HEK293T (cell line): Measurements from ENCODE around the gene SHD.

Experiments used
- BHLHE40 ChIP-seq: fragments of 450-650 bp; IDR thresholded peaks from 2 replicates; pipeline ENCODE4 v1.6.1; 2016; ENCODE audit warnings: mild to moderate bottlenecking, moderate library complexity, borderline replicate concordance
- FOXA1 ChIP-seq: fragments of 450-650 bp; IDR thresholded peaks from 2 replicates; pipeline ENCODE4 v1.6.1; 2016; ENCODE audit warnings: mild to moderate bottlenecking
- FOXM1 ChIP-seq: fragments of 450-650 bp; IDR thresholded peaks from 2 replicates; pipeline ENCODE4 v1.6.1; 2017; ENCODE audit warnings: mild to moderate bottlenecking, borderline replicate concordance
- HDGF ChIP-seq: fragments of 450-650 bp; IDR thresholded peaks from 2 replicates; pipeline ENCODE4 v1.6.1; 2017; ENCODE audit warnings: antibody characterized with exemption, borderline replicate concordance
- PKNOX1 ChIP-seq: fragments of 450-650 bp; IDR thresholded peaks from 2 replicates; pipeline ENCODE4 v1.6.1; 2016
- SP1 ChIP-seq: fragments of 450-650 bp; IDR thresholded peaks from 2 replicates; pipeline ENCODE4 v1.6.1; 2017
- SUZ12 ChIP-seq: fragments of 450-650 bp; IDR thresholded peaks from 2 replicates; pipeline ENCODE4 v1.6.1; 2016; ENCODE audit warnings: mild to moderate bottlenecking
- TARDBP ChIP-seq: fragments of 450-650 bp; IDR thresholded peaks from 2 replicates; pipeline ENCODE4 v1.6.1; 2016
- ZNF384 ChIP-seq: fragments of 450-650 bp; IDR thresholded peaks from 2 replicates; pipeline ENCODE4 v1.6.1; 2016

- TF ChIP-seq ZNF384, result no peak
- no peak for TF ChIP-seq PKNOX1
- no peak for TF ChIP-seq BHLHE40
- no peak for TF ChIP-seq FOXM1
- no peak for TF ChIP-seq TARDBP
- TF ChIP-seq SUZ12, result no peak
- TF ChIP-seq HDGF, result no peak
- TF ChIP-seq SP1, result no peak
- no peak for TF ChIP-seq FOXA1
These were observed 22.0 kb upstream of the SHD start for GRCh38 chr19:4257025-4257424.
